Thymus (tissue), 11 donors: ENCODE data around the gene PDGFD. TPM values are rescaled to one million over a fixed set of nuclear protein-coding genes. Genes with fewer than 3 reads are reported as not detected.

Experiments
- DNase-seq, 9 donors: peaks; one replicate each; pipeline ENCODE4 v3.0.0-alpha.2; 2013; ENCODE audit warnings: low spot score in 9 of 9, low read depth in 6 of 9, missing footprints in 1 of 9
- H3K27ac ChIP-seq, 2 donors: one replicate each; pipeline ENCODE4 v1.5.1; 2013; ENCODE audit warnings: control low read depth in 1 of 2, low read depth in 1 of 2, low read length in 1 of 2, mild to moderate bottlenecking in 1 of 2, moderate library complexity in 1 of 2
- H3K27me3 ChIP-seq, 2 donors: one replicate each; pipeline ENCODE4 v1.5.1; 2013; ENCODE audit warnings: low read length in 1 of 2; ENCODE audit not compliant: control insufficient read depth in 2 of 2, insufficient read depth in 1 of 2
- H3K36me3 ChIP-seq, 2 donors: one replicate each; pipeline ENCODE4 v1.5.1; 2013; ENCODE audit warnings: low read length in 1 of 2, mild to moderate bottlenecking in 1 of 2, moderate library complexity in 1 of 2; ENCODE audit not compliant: control insufficient read depth in 2 of 2, insufficient read depth in 2 of 2
- H3K4me1 ChIP-seq, 2 donors: one replicate each; pipeline ENCODE4 v1.5.1; 2013; ENCODE audit warnings: low read length in 2 of 2; ENCODE audit not compliant: control insufficient read depth in 2 of 2, insufficient read depth in 2 of 2
- H3K4me3 ChIP-seq, 2 donors: one replicate each; pipeline ENCODE4 v1.5.1; 2013; ENCODE audit warnings: low read length in 2 of 2, control low read depth in 1 of 2, mild to moderate bottlenecking in 1 of 2
- H3K9me3 ChIP-seq, 2 donors: one replicate each; pipeline ENCODE4 v1.5.1; 2013; ENCODE audit warnings: low read length in 1 of 2, mild to moderate bottlenecking in 1 of 2; ENCODE audit not compliant: control insufficient read depth in 2 of 2, insufficient read depth in 1 of 2
- WGBS: extraction: QIAGEN DNeasy Blood & Tissue Kit; methylation state at CpG from one replicate; pipeline ENCODE4 v1.1.7; 2013; 5-methylcytosine and 5-hydroxymethylcytosine counted together
- polyA plus RNA-seq: library from polyadenylated mRNA; stranded (reverse); fragments of 200-250 nt; gene quantifications from one replicate; pipeline ENCODE4 v1.2.3, GENCODE V29; 2013
- total RNA-seq: library from RNA; stranded (reverse); fragments of 120-200 nt; gene quantifications from one replicate; pipeline ENCODE4 v1.2.4, GENCODE V29; 2013
- donor health status: healthy.

The PDGFD gene
- total and polyA plus RNA-seq, 2 donors = 1.3 to 5.2 TPM

DNA sequence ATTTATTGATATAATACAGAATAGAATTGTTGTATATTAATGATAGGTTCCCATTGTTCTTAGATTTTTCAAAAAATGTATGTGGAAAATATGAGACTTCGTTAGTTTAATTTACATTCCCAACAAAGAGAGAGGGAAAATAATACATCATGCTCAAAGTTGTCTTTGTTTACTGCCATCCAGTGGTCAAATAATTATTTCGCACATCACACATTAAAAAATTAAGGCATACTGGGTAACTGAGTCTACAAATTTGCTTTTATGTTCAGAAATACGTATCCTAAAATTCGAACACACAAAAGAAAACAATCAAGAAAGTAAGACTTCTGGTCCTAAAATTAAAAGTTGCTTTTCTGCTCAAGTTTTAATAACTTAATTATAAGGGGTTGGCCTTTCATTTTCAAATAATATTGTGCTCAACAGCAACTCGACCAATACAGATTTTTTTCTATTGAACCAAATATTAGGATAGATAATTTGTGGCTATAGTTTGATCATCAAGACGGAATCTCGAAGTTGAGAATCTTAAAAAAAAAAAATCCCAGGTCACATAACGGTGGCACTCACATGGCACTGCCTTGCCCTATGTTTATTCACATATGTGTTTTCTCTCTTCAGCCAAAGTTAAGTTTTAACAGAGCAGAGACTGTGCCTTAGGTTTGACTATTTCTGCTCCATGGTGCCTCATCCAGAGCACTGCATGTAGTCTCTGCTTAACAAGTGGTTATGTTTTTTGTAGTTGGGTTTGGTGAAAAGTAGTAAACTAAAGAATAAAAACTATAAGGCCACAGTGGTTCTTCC, 12.3 kb downstream of the PDGFD start:
- no peaks in the 10 kb centered on the region for H3K9me3 ChIP-seq
- H3K27ac ChIP-seq = no peak overlapping the region
- H3K36me3 ChIP-seq = no peaks in the 10 kb centered on the region
- H3K27me3 ChIP-seq = no peaks in the 10 kb centered on the region
- 90% methylated on average over 8 of the region's 8 CpGs for WGBS
- no peak overlapping the region for H3K4me3 ChIP-seq
- H3K4me1 ChIP-seq = no peaks in the 10 kb centered on the region
- peak in 1 of 9 donors; percentile 6 for DNase-seq

- H3K9me3 ChIP-seq = no peaks in the 10 kb centered on the region
- 82% methylated on average over 2 of the region's 2 CpGs for WGBS
- no peak for DNase-seq
- H3K27me3 ChIP-seq = no peaks in the 10 kb centered on the region
- no peak overlapping the region for H3K27ac ChIP-seq
- H3K36me3 ChIP-seq = no peaks in the 10 kb centered on the region
- H3K4me1 ChIP-seq = no peaks in the 10 kb centered on the region
- no peak overlapping the region for H3K4me3 ChIP-seq
Observed at GRCh38 chr11:104148706-104149105, 15.2 kb downstream of the PDGFD start.

GRCh38 chr11:104148074-104148473, 15.9 kb downstream of the PDGFD start:
- Histone ChIP-seq H3K27ac (no peak overlapping the region), H3K27me3 (no peaks in the 10 kb centered on the region), H3K4me3 (no peak overlapping the region), H3K9me3 (no peaks in the 10 kb centered on the region), H3K36me3 (no peaks in the 10 kb centered on the region), H3K4me1 (no peaks in the 10 kb centered on the region)
- 86% methylated on average over 2 of the region's 2 CpGs for WGBS
- DNase-seq = no peak

DNA sequence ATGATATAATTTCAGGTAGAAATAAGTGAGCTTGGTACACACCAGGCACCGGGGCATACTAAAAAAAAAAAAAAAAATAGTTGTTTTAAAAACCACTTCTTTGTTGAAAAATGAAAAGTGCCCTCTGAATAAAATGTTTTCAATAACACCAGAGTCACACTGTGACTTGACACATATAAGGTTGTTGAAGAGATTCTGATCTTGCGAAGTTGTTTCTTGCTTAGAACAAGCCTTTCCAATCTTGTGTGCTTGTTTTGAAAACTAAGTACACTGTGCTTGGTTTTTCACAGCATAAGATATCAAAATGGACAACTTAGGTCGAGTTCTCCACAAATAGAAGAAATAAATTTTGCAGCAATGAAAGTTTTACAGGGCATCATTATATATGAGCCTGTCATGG, 17.0 kb downstream of the PDGFD start:
- H3K27ac ChIP-seq = no peak overlapping the region
- H3K36me3 ChIP-seq = no peaks in the 10 kb centered on the region
- H3K9me3 ChIP-seq = no peaks in the 10 kb centered on the region
- H3K4me1 ChIP-seq = no peaks in the 10 kb centered on the region
- no peak for DNase-seq
- H3K4me3 ChIP-seq = no peak overlapping the region
- no peaks in the 10 kb centered on the region for H3K27me3 ChIP-seq
- 91% methylated on average over 3 of the region's 3 CpGs for WGBS

- no peak overlapping the region for H3K27ac ChIP-seq
- H3K27me3 ChIP-seq = no peaks in the 10 kb centered on the region
- H3K36me3 ChIP-seq = no peaks in the 10 kb centered on the region
- no peak overlapping the region for H3K4me3 ChIP-seq
- no peaks in the 10 kb centered on the region for H3K4me1 ChIP-seq
- 89% methylated on average over 3 of the region's 3 CpGs for WGBS
- H3K9me3 ChIP-seq = no peaks in the 10 kb centered on the region
- no peak for DNase-seq
Observed at GRCh38 chr11:104146421-104146820, 17.5 kb downstream of the PDGFD start.

DNA sequence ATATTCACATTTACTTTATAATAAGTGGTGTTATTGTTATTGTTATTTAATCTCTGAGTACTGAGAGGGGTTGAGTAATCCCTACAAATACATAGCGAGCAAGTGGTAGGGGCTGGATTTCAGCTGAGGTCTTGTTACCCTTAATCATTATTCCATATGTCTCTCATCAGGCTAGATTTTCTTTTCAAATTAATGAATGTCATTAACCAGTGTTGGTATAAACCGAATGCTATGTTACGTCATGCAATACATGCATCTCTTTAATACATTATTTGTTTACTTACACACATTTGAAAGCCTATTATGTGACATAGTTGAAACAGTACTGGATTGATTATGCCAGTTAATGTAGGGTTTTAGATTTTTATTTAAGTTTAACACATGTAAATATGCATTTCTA, 18.9 kb downstream of the PDGFD start:
- 96% methylated on average over 3 of the region's 3 CpGs for WGBS
- Histone ChIP-seq H3K27ac (no peak overlapping the region), H3K36me3 (no peaks in the 10 kb centered on the region), H3K4me3 (no peak overlapping the region), H3K9me3 (no peaks in the 10 kb centered on the region), H3K4me1 (no peaks in the 10 kb centered on the region), H3K27me3 (no peaks in the 10 kb centered on the region)
- no peak for DNase-seq

GRCh38 chr11:104142698-104143097, 21.2 kb downstream of the PDGFD start:
- Histone ChIP-seq H3K9me3 (no peaks in the 10 kb centered on the region), H3K4me3 (no peak overlapping the region), H3K27me3 (no peaks in the 10 kb centered on the region), H3K27ac (no peak overlapping the region), H3K4me1 (no peaks in the 10 kb centered on the region), H3K36me3 (no peaks in the 10 kb centered on the region)
- 95% methylated on average over 6 of the region's 6 CpGs for WGBS
- DNase-seq = no peak

DNA sequence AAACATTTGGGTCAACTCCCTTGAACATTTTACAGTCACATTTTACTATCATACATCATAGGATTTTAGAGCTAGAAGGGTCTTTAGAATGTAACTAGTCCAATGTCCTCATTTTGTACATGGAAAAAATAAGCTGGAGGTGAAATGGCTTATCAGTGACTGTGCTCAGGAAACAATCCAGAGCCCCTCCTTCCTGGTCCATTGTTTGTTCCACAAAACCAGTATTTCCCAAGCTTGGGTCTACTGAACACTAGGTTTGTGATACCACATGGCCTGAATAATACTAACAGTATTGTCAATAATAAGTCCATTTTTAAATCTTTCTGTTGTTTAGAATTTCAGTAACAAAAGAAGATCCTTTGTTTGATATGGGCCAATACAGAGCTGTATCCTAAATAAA, 27.1 kb downstream of the PDGFD start:
- DNase-seq = no peak
- Histone ChIP-seq H3K27ac (no peak overlapping the region), H3K36me3 (no peaks in the 10 kb centered on the region), H3K4me1 (no peaks in the 10 kb centered on the region), H3K9me3 (no peaks in the 10 kb centered on the region), H3K4me3 (no peak overlapping the region), H3K27me3 (no peaks in the 10 kb centered on the region)

GRCh38 chr11:104134745-104135144, 29.2 kb downstream of the PDGFD start:
- H3K27me3 ChIP-seq = no peaks in the 10 kb centered on the region
- DNase-seq = no peak
- H3K36me3 ChIP-seq = no peaks in the 10 kb centered on the region
- no peak overlapping the region for H3K27ac ChIP-seq
- no peaks in the 10 kb centered on the region for H3K4me1 ChIP-seq
- no peaks in the 10 kb centered on the region for H3K9me3 ChIP-seq
- WGBS = 60% methylated on average over 1 of the region's 1 CpG
- H3K4me3 ChIP-seq = no peak overlapping the region
